Gastrocnemius medialis (tissue), 4 donors: ENCODE results near the gene SAMD10. TPM values are rescaled to one million over a fixed set of nuclear protein-coding genes. Genes with fewer than 3 reads are reported as not detected.

ENCODE experiments used
- ATAC-seq, 2 donors: fragments of 150-250 bp; one replicate each; pipeline ENCODE4 v1.9.1; 2016
- DNase-seq, 2 donors: peaks; one replicate each; pipeline ENCODE4 v3.0.0-alpha.2; 2019
- H3K27ac ChIP-seq, 4 donors: fragments of 200-600 bp; sonication (generic); 1 replicate in 1 of 4; 2 replicates in 3 of 4; pipeline ENCODE4 v1.5.1; 2016 to 2018; ENCODE audit warnings: mild to moderate bottlenecking in 2 of 4, moderate library complexity in 1 of 4
- H3K27me3 ChIP-seq, 3 donors: fragments of 200-600 bp; sonication (generic) in 2 of 3; 1 replicate in 1 of 3; 2 replicates in 2 of 3; pipeline versions ENCODE4 v1.5.1 to v1.6.0; 2016 to 2019; ENCODE audit warnings: mild to moderate bottlenecking in 1 of 3, moderate library complexity in 1 of 3
- H3K36me3 ChIP-seq, 2 donors: fragments of 200-600 bp; sonication (generic) in 1 of 2; one replicate each; pipeline ENCODE4 v1.5.1; 2017 to 2018
- H3K4me1 ChIP-seq, 2 donors: fragments of 200-600 bp; sonication (generic) in 1 of 2; one replicate each; pipeline ENCODE4 v1.5.1; 2016 to 2017; ENCODE audit warnings: mild to moderate bottlenecking in 2 of 2
- H3K4me3 ChIP-seq, 4 donors: fragments of 200-600 bp; sonication (generic) in 3 of 4; 1 replicate in 1 of 4; 2 replicates in 3 of 4; pipeline ENCODE4 v1.5.1; 2016 to 2019; ENCODE audit warnings: mild to moderate bottlenecking in 2 of 4
- H3K9me3 ChIP-seq, 3 donors: fragments of 200-600 bp; sonication (generic) in 2 of 3; 1 replicate in 1 of 3; 2 replicates in 2 of 3; pipeline ENCODE4 v1.5.1; 2016 to 2019
- CTCF ChIP-seq, 5 experiments: fragments of 450-650 bp in 3 of 5; fragments of 200-600 bp in 2 of 5; sonication (generic) in 2 of 5; IDR thresholded peaks in 4 of 5; conservative IDR thresholded peaks in 1 of 5; 1 replicate in 4 of 5; 2 replicates in 1 of 5; pipeline ENCODE4 v1.5.1; 2016 to 2019; ENCODE audit warnings: antibody characterized with exemption in 5 of 5, mild to moderate bottlenecking in 3 of 5, moderate library complexity in 3 of 5
- POLR2A ChIP-seq, 2 donors: fragments of 450-650 bp; IDR thresholded peaks; one replicate each; pipeline ENCODE4 v1.6.1; 2017; ENCODE audit warnings: antibody characterized with exemption in 2 of 2, mild to moderate bottlenecking in 2 of 2, moderate library complexity in 2 of 2
- in situ Hi-C, 4 donors: fragments of 200-750 bp; cut with MboI; loops; one replicate each; pipeline versions ENCODE4 v1.15.0 to v1.8.0; 2017; ENCODE audit warnings: low sequenced_read_pairs in 4 of 4
- intact Hi-C: fragments of 100-400 bp; cut with DNase I; formaldehyde crosslinking; loops from one replicate; pipeline ENCODE4 v1.15.1; 2023; ENCODE audit warnings: low total_unique reads
- total RNA-seq, 4 donors: library from RNA; depleted of rRNA; stranded (reverse); fragments of >200 nt; gene quantifications; one replicate each; pipeline versions ENCODE4 v1.1.0 to v1.2.3, GENCODE V29; 2016

The SAMD10 gene
- total RNA-seq, 4 donors from 2014 or later = 0.24 to 1.9 (median 1.0) TPM; not detected in 1

DNA sequence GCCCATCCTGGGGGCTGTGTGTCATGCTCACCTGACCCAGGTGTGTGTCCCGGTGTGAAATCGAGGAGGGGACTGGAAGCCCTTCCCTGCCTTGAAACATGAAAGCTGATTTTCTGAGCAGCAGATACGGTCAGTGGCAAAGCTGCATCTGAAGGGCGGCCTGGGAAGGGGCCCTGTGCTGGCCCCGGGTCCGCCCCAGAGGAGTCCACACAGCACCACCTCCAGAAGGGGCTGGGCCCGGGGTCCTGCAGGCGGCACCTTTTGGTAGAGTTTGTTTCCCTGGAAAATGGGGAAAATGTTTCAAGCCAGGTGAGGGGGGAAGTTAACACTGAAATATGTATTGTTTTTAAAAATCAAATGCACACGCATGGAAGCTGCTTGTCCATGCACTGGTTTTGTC is 44.0 kb downstream of the SAMD10 start:
- DNase-seq = no peak
- in situ Hi-C loops = no loop called here
- no peaks in the 10 kb centered on the region for H3K9me3 ChIP-seq
- intact Hi-C loops = no loop called here
- H3K4me1 ChIP-seq = peaks cover 0 to 8% of the 10 kb centered on the region in 2 donors
- H3K36me3 ChIP-seq = peaks cover 0 to 33% of the 10 kb centered on the region in 2 donors
- no peak for ATAC-seq
- H3K27ac ChIP-seq = no peak overlapping the region
- TF ChIP-seq CTCF (IDR thresholded peaks at IDR 0.05 in 4 of 5, conservative IDR thresholded peaks at IDR 0.05 in 1 of 5) (no peak), POLR2A (IDR thresholded peaks at IDR 0.05) (no peak)
- H3K4me3 ChIP-seq = no peak overlapping the region
- H3K27me3 ChIP-seq = no peaks in the 10 kb centered on the region

GRCh38 chr20:63934271-63935068 is 45.0 kb downstream of the SAMD10 start:
- in situ Hi-C loops = no loop called here
- DNase-seq = no peak
- H3K36me3 ChIP-seq = peaks cover 0 to 33% of the 10 kb centered on the region in 2 donors

GRCh38 chr20:63933646-63934045 is 45.8 kb downstream of the SAMD10 start:
- no peaks in the 10 kb centered on the region for H3K27me3 ChIP-seq
- in situ Hi-C loops (no loop called here), intact Hi-C loops (no loop called here)
- TF ChIP-seq POLR2A (IDR thresholded peaks at IDR 0.05) (no peak), CTCF (IDR thresholded peaks at IDR 0.05 in 4 of 5, conservative IDR thresholded peaks at IDR 0.05 in 1 of 5) (no peak)
- no peaks in the 10 kb centered on the region for H3K9me3 ChIP-seq
- H3K4me1 ChIP-seq = peaks cover 0 to 8% of the 10 kb centered on the region in 2 donors
- ATAC-seq (no peak), DNase-seq (no peak)
- H3K27ac ChIP-seq = no peak overlapping the region
- peaks cover 0 to 38% of the 10 kb centered on the region in 2 donors for H3K36me3 ChIP-seq
- H3K4me3 ChIP-seq = no peak overlapping the region

More at GRCh38 chr20:63934271-63935068, 45.0 kb downstream of the SAMD10 start:
- no peaks in the 10 kb centered on the region for H3K9me3 ChIP-seq
- no peak for TF ChIP-seq CTCF (IDR thresholded peaks at IDR 0.05 in 4 of 5, conservative IDR thresholded peaks at IDR 0.05 in 1 of 5)
- no peak for TF ChIP-seq POLR2A (IDR thresholded peaks at IDR 0.05)
- ATAC-seq = no peak
- H3K27ac ChIP-seq = no peak overlapping the region
- no peak overlapping the region for H3K4me3 ChIP-seq
- intact Hi-C loops = no loop called here
- peaks cover 0 to 8% of the 10 kb centered on the region in 2 donors for H3K4me1 ChIP-seq
- H3K27me3 ChIP-seq = no peaks in the 10 kb centered on the region

GRCh38 chr20:63932606-63933160 is 46.8 kb downstream of the SAMD10 start:
- peaks cover 0 to 45% of the 10 kb centered on the region in 2 donors for H3K36me3 ChIP-seq
- H3K9me3 ChIP-seq = no peaks in the 10 kb centered on the region
- ATAC-seq (no peak), DNase-seq (no peak)
- TF ChIP-seq POLR2A (IDR thresholded peaks at IDR 0.05) = no peak
- no peak for TF ChIP-seq CTCF (IDR thresholded peaks at IDR 0.05 in 4 of 5, conservative IDR thresholded peaks at IDR 0.05 in 1 of 5)
- H3K27ac ChIP-seq = no peak overlapping the region
- H3K27me3 ChIP-seq = no peaks in the 10 kb centered on the region
- intact Hi-C loops = no loop called here
- H3K4me1 ChIP-seq = peaks cover 0 to 6% of the 10 kb centered on the region in 2 donors
- in situ Hi-C loops = no loop called here
- no peak overlapping the region for H3K4me3 ChIP-seq
